A549 (cell line): ENCODE results near the gene TUBGCP6. TPM values are rescaled to one million over a fixed set of nuclear protein-coding genes. Genes with fewer than 3 reads are reported as not detected.

Experiments
- ATAC-seq, 2 experiments: fragments of 200-7000 bp in 1 of 2; fragments of >200 bp in 1 of 2; cut with Nextera tagmentation in 1 of 2; cut with Tn5 transposase in 1 of 2; 3 replicates each; pipeline versions ENCODE4 v1.8.0 to v1.9.1; 2018 to 2020; ENCODE audit warnings: mild to moderate bottlenecking in 1 of 2, moderate library complexity in 1 of 2
- CTCF ChIA-PET: fragments of 300-600 bp; sonication (Branson Sonifier 250); formaldehyde crosslinking; extraction: SDS; loops from one replicate; lab custom pipeline; 2021; ENCODE audit warnings: antibody characterized with exemption, inconsistent platforms; lab: Yijun Ruan, JAX
- POLR2A ChIA-PET: fragments of 350-600 bp; formaldehyde crosslinking; extraction: SDS; loops from one replicate; lab custom pipeline; 2021; ENCODE audit warnings: antibody characterized with exemption, inconsistent platforms; lab: Yijun Ruan, JAX
- DNase-seq, 2 experiments: peaks; one replicate each; pipeline versions ENCODE4 v3.0.0 to v3.0.0-alpha.2; 2011 to 2016; ENCODE audit warnings: low read depth in 1 of 2, low spot score in 1 of 2
- FAIRE-seq: peaks from 2 replicates; lab custom pipeline; 2011; peaks lifted over from hg19 to GRCh38; lab: Jason Lieb, UNC
- H3K27ac ChIP-seq, 2 experiments: fragments of >200 bp; sonication (Bioruptor Twin); formaldehyde crosslinking; 3 replicates each; pipeline ENCODE4 v1.5.1; 2016 to 2017
- H3K4me1 ChIP-seq: fragments of >200 bp; sonication (Bioruptor Twin); formaldehyde crosslinking; 3 replicates; pipeline ENCODE4 v1.6.1; 2016
- H3K4me2 ChIP-seq: fragments of >200 bp; sonication (Bioruptor Twin); formaldehyde crosslinking; 3 replicates; pipeline ENCODE4 v1.6.1; 2016
- H3K4me3 ChIP-seq: fragments of >200 bp; sonication (Bioruptor Twin); formaldehyde crosslinking; 3 replicates; pipeline ENCODE4 v1.5.1; 2016
- H3K9me3 ChIP-seq: fragments of >200 bp; sonication (Bioruptor Twin); formaldehyde crosslinking; 3 replicates; pipeline ENCODE4 v1.6.1; 2016
- CEBPB ChIP-seq, 2 experiments: fragments of >200 bp in 1 of 2; sonication (Bioruptor Twin) in 1 of 2; formaldehyde crosslinking in 1 of 2; IDR thresholded peaks; 2 replicates each; pipeline ENCODE4 v1.6.1; 2012 to 2016
- CHD4 ChIP-seq: fragments of 200-600 bp; sonication (generic); IDR thresholded peaks from 2 replicates; pipeline ENCODE4 v1.6.1; 2016; ENCODE audit warnings: antibody characterized with exemption, mild to moderate bottlenecking, borderline replicate concordance
- EP300 ChIP-seq, 2 experiments: fragments of >200 bp; sonication (Bioruptor Twin); formaldehyde crosslinking; IDR thresholded peaks; 2 replicates in 1 of 2; 3 replicates in 1 of 2; pipeline ENCODE4 v1.6.1; 2016 to 2017
- FOSB ChIP-seq: fragments of 250-450 bp; sonication (Bioruptor Pico); IDR thresholded peaks from 2 replicates; pipeline ENCODE4 v1.5.0; 2020; ENCODE audit warnings: mild to moderate bottlenecking, moderate library complexity
- FOSL2 ChIP-seq, 2 experiments: fragments of 450-650 bp in 1 of 2; fragments of >200 bp in 1 of 2; sonication (Bioruptor Twin) in 1 of 2; formaldehyde crosslinking; IDR thresholded peaks; 2 replicates each; pipeline versions ENCODE4 v1.5.0 to v1.6.1; 2016 to 2020; ENCODE audit warnings: mild to moderate bottlenecking in 1 of 2, moderate library complexity in 1 of 2
- HDAC2 ChIP-seq: fragments of 200-600 bp; sonication (generic); IDR thresholded peaks from 2 replicates; pipeline ENCODE4 v1.6.1; 2016
- HEYL ChIP-seq: fragments of 250-450 bp; sonication (Bioruptor Pico); IDR thresholded peaks from 2 replicates; pipeline ENCODE4 v1.8.0; 2021; ENCODE audit warnings: mild to moderate bottlenecking, moderate library complexity
- HOXB13 ChIP-seq: fragments of 250-450 bp; sonication (Bioruptor Pico); IDR thresholded peaks from 2 replicates; pipeline ENCODE4 v1.5.0; 2020; ENCODE audit warnings: low read depth, mild to moderate bottlenecking, moderate library complexity
- HOXB5 ChIP-seq: fragments of 250-450 bp; sonication (Bioruptor Pico); IDR thresholded peaks from 2 replicates; pipeline ENCODE4 v1.5.0; 2020; ENCODE audit warnings: mild to moderate bottlenecking, moderate library complexity
- MAFK ChIP-seq: fragments of 450-650 bp; IDR thresholded peaks from 2 replicates; pipeline ENCODE4 v1.6.1; 2014; ENCODE audit not compliant: partially characterized antibody
- NFE2L2 ChIP-seq: fragments of 150-350 bp; conservative IDR thresholded peaks from 2 replicates; pipeline ENCODE4 v1.6.1; 2014; ENCODE audit warnings: low read length
- NPAS2 ChIP-seq: fragments of 250-450 bp; sonication (Bioruptor Pico); IDR thresholded peaks from 2 replicates; pipeline ENCODE4 v1.8.0; 2022; ENCODE audit warnings: mild to moderate bottlenecking, moderate library complexity, borderline replicate concordance
- NR3C1 ChIP-seq: fragments of >200 bp; sonication (Bioruptor Twin); formaldehyde crosslinking; IDR thresholded peaks from 3 replicates; pipeline ENCODE4 v1.6.1; 2017
- PHF8 ChIP-seq: fragments of 200-600 bp; sonication (generic); IDR thresholded peaks from 2 replicates; pipeline ENCODE4 v1.6.1; 2016; ENCODE audit warnings: low read depth, mild to moderate bottlenecking, antibody characterized with exemption, moderate library complexity, borderline replicate concordance
- POLR2AphosphoS2 ChIP-seq: conservative IDR thresholded peaks from 2 replicates; pipeline ENCODE4 v1.6.1; 2012; ENCODE audit warnings: low read length, improper control_type of control experiment, inconsistent platforms
- RAD21 ChIP-seq, 2 experiments: fragments of >200 bp in 1 of 2; sonication (Bioruptor Twin) in 1 of 2; formaldehyde crosslinking in 1 of 2; IDR thresholded peaks in 1 of 2; conservative IDR thresholded peaks in 1 of 2; 2 replicates in 1 of 2; 3 replicates in 1 of 2; pipeline ENCODE4 v1.6.1; 2012 to 2018; ENCODE audit warnings: inconsistent platforms in 1 of 2
- RCOR1 ChIP-seq: fragments of 150-350 bp; IDR thresholded peaks from 2 replicates; pipeline ENCODE4 v1.6.1; 2014; ENCODE audit warnings: antibody characterized with exemption, low read length, low read depth
- TFCP2L1 ChIP-seq: fragments of 250-450 bp; sonication (Bioruptor Pico); IDR thresholded peaks from 2 replicates; pipeline ENCODE4 v1.5.0; 2021; ENCODE audit warnings: mild to moderate bottlenecking
- TP53 ChIP-seq: fragments of 250-450 bp; sonication (Bioruptor Pico); IDR thresholded peaks from 2 replicates; pipeline ENCODE4 v1.5.0; 2021; ENCODE audit warnings: mild to moderate bottlenecking, moderate library complexity
- WGBS: methylation state at CpG from one replicate; pipeline ENCODE4 v1.1.6; 2017; ENCODE audit errors: missing lambda C conversion rate; 5-methylcytosine and 5-hydroxymethylcytosine counted together
- polyA plus RNA-seq, 4 experiments: library from polyadenylated mRNA; depleted of rRNA in 3 of 4; stranded (reverse); fragments of >200 nt; fragmentation: RNase III in 1 of 4; extraction: RNeasy Plus Mini Kit Qiagen cat#74134 plus additional on column Dnase treatment in 1 of 4; gene quantifications; 2 replicates in 3 of 4; 3 replicates in 1 of 4; pipeline ENCODE4 v1.2.3, GENCODE V29; 2011 to 2017
- TF ChIP-seq, protein P1 (sequence below): fragments of >200 bp; sonication (Bioruptor Twin); formaldehyde crosslinking; IDR thresholded peaks from 3 replicates; pipeline ENCODE4 v1.5.1; 2016
- TF ChIP-seq, protein P2 (sequence below): IDR thresholded peaks from 2 replicates; pipeline ENCODE4 v1.6.1; 2012
- TF ChIP-seq, protein P3 (sequence below): fragments of >200 bp; sonication (Bioruptor Twin); formaldehyde crosslinking; IDR thresholded peaks from 2 replicates; pipeline ENCODE4 v1.6.1; 2016
- TF ChIP-seq, protein P4 (sequence below): fragments of 200-600 bp; sonication (generic); IDR thresholded peaks from 2 replicates; pipeline ENCODE4 v1.6.1; 2016; ENCODE audit warnings: antibody characterized with exemption, mild to moderate bottlenecking, moderate library complexity

TUBGCP6 gene
- polyA plus RNA-seq, 2 of the 4 experiments (the other 2 are of a cell fraction): 6.5 to 14.2 TPM

DNA sequence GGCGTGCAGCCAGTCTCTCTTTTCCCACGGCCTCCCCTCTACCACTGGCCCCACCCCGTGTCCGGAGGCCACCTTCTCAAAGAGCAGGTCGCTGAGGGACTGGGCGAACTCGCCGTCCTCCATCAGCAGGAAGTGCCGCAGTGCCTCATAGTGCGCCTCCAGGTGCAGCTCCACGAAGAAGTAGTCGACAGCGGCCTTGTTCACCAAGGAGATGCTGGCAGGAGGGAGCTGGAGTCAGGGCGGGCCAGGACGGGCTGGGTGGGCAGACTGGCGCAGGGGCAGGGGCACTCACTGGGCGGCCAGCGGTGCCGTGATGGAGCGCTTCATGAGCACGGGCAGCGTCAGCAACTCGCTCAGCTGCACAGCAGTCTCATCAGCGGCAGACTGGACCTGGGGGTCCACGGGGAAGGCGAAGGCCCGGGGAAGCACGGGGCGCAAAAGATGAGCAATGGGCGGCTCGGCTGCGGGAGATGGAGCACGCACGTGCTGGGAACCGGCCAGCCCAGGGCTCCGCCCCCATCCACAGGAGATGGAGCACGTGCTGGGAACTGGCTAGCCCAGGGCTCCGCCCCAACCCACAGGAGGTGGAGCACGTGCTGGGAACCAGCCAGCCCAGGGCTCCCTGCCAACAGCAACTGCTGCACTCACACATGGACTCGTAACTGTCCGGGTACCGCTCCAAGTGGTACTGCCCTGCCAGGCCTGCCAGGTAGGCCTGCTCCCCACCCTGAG, 25.7 kb downstream of the TUBGCP6 start:
- Histone ChIP-seq H3K9me3 (no peaks in the 10 kb centered on the region), H3K4me1 (no peaks in the 10 kb centered on the region), H3K27ac (no peak overlapping the region), H3K4me3 (no peak overlapping the region), H3K4me2 (no peak overlapping the region)
- FAIRE-seq (no peak), DNase-seq (peak in 1 of 2 experiments; percentile 42), ATAC-seq (peak in 1 of 2 experiments; percentile 53; a peak in 4 of 6 replicates)
- TF ChIP-seq CEBPB (IDR thresholded peaks at IDR 0.05) (no peak), POLR2AphosphoS2 (no peak), EP300 (IDR thresholded peaks at IDR 0.05) (no peak)
- TF ChIP-seq, protein P1, sequence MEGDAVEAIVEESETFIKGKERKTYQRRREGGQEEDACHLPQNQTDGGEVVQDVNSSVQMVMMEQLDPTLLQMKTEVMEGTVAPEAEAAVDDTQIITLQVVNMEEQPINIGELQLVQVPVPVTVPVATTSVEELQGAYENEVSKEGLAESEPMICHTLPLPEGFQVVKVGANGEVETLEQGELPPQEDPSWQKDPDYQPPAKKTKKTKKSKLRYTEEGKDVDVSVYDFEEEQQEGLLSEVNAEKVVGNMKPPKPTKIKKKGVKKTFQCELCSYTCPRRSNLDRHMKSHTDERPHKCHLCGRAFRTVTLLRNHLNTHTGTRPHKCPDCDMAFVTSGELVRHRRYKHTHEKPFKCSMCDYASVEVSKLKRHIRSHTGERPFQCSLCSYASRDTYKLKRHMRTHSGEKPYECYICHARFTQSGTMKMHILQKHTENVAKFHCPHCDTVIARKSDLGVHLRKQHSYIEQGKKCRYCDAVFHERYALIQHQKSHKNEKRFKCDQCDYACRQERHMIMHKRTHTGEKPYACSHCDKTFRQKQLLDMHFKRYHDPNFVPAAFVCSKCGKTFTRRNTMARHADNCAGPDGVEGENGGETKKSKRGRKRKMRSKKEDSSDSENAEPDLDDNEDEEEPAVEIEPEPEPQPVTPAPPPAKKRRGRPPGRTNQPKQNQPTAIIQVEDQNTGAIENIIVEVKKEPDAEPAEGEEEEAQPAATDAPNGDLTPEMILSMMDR: no peak
- TF ChIP-seq, protein P2, sequence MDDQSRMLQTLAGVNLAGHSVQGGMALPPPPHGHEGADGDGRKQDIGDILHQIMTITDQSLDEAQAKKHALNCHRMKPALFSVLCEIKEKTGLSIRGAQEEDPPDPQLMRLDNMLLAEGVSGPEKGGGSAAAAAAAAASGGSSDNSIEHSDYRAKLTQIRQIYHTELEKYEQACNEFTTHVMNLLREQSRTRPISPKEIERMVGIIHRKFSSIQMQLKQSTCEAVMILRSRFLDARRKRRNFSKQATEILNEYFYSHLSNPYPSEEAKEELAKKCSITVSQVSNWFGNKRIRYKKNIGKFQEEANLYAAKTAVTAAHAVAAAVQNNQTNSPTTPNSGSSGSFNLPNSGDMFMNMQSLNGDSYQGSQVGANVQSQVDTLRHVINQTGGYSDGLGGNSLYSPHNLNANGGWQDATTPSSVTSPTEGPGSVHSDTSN: no peak
- ChIA-PET CTCF (interaction anchor here (0.9 to 1.1 kb wide), 3 partner anchors 70 to 289 kb away, joined by 3 to 4 read pairs (median 3); no protein-coding TSS in a partner anchor), POLR2A (no interaction called here)
- WGBS: 89% methylated on average over 28 of the region's 42 CpGs

DNA sequence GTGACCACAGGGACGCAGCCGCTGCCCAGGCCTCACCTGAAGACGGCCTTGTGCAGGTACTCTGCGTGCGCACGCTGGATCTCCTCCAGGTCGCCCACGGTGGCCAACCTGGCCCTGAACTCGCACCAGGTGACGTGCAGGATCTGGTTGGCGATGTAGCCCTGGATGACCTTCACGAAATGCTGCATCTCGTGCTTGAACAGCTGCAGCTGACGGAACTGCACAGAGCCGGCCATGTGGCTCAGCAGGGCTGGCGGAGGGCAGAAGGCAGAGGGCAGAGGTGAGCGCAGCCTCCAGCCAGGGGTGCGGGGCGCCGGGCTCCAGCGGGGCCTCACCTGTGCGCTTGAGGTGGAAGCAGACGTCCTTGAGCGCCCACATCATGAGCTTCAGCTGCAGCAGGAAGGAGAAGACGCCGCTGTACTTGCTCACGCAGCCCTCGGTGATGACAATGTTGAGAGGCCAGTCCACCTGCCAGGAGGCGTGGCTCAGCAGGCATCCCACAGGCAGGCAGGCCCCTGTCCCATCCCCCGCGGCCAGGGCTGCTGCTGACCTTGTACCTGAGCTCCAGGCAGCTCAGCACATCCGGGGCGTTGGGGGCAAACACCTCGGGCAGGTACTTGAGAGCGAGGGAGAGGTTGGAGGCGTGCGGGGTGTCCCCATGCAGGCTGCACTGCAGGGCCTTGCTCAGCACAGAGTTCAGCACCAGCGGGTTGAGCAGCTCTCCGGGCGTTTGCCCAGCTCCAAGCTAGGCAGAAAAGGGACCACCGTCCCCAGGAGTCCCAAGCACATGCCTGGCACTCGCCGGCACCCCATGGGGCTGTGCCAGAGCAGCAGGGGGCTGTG, 26.4 kb downstream of the TUBGCP6 start:
- Histone ChIP-seq H3K4me1 (no peaks in the 10 kb centered on the region), H3K4me2 (no peak overlapping the region), H3K27ac (no peak overlapping the region)
- no peak for DNase-seq
- CTCF ChIA-PET: interaction anchor here (0.9 to 1.1 kb wide), 4 partner anchors 69 to 288 kb away, joined by 3 to 4 read pairs (median 3); no protein-coding TSS in a partner anchor
- 95% methylated on average over 15 of the region's 43 CpGs for WGBS
- no peak for TF ChIP-seq TFCP2L1 (CRISPR knock-in tag)
- TF ChIP-seq, protein P1: no peak
- no peak for TF ChIP-seq FOSB (CRISPR knock-in tag)
- no peak for TF ChIP-seq TP53
- TF ChIP-seq MAFK: no peak
- TF ChIP-seq CEBPB (IDR thresholded peaks at IDR 0.05): no peak
- no peak for TF ChIP-seq RAD21 (conservative IDR thresholded peaks at IDR 0.05 in 1 of 2, IDR thresholded peaks at IDR 0.05 in 1 of 2)
- no peak for TF ChIP-seq HOXB13 (CRISPR knock-in tag)
- TF ChIP-seq, protein P3, sequence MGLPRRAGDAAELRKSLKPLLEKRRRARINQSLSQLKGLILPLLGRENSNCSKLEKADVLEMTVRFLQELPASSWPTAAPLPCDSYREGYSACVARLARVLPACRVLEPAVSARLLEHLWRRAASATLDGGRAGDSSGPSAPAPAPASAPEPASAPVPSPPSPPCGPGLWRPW: no peak
- TF ChIP-seq FOSL2 (IDR thresholded peaks at IDR 0.05): no peak
- TF ChIP-seq FOSL2 (CRISPR knock-in tag; IDR thresholded peaks at IDR 0.05): no peak
- no peak for TF ChIP-seq CHD4
- no peak for TF ChIP-seq NFE2L2
- TF ChIP-seq PHF8: no peak
- no peak for TF ChIP-seq HOXB5 (CRISPR knock-in tag)
- no peak for TF ChIP-seq NPAS2 (CRISPR knock-in tag)
- no peak for TF ChIP-seq HDAC2
- TF ChIP-seq RCOR1: no peak
- no peak for TF ChIP-seq NR3C1
- TF ChIP-seq HEYL (CRISPR knock-in tag): no peak
- TF ChIP-seq, protein P4, sequence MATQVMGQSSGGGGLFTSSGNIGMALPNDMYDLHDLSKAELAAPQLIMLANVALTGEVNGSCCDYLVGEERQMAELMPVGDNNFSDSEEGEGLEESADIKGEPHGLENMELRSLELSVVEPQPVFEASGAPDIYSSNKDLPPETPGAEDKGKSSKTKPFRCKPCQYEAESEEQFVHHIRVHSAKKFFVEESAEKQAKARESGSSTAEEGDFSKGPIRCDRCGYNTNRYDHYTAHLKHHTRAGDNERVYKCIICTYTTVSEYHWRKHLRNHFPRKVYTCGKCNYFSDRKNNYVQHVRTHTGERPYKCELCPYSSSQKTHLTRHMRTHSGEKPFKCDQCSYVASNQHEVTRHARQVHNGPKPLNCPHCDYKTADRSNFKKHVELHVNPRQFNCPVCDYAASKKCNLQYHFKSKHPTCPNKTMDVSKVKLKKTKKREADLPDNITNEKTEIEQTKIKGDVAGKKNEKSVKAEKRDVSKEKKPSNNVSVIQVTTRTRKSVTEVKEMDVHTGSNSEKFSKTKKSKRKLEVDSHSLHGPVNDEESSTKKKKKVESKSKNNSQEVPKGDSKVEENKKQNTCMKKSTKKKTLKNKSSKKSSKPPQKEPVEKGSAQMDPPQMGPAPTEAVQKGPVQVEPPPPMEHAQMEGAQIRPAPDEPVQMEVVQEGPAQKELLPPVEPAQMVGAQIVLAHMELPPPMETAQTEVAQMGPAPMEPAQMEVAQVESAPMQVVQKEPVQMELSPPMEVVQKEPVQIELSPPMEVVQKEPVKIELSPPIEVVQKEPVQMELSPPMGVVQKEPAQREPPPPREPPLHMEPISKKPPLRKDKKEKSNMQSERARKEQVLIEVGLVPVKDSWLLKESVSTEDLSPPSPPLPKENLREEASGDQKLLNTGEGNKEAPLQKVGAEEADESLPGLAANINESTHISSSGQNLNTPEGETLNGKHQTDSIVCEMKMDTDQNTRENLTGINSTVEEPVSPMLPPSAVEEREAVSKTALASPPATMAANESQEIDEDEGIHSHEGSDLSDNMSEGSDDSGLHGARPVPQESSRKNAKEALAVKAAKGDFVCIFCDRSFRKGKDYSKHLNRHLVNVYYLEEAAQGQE: no peak
- TF ChIP-seq, all 56 proteins: peak for 0
- POLR2A ChIA-PET: no interaction called here
- H3K4me3 ChIP-seq: no peak overlapping the region
- ATAC-seq (no peak), FAIRE-seq (no peak)
- H3K9me3 ChIP-seq: no peaks in the 10 kb centered on the region
